NB4 (cell line): ENCODE results near the gene SLC19A1.

Experiments used
- DNase-seq: peaks from one replicate; pipeline ENCODE4 v3.0.0; 2010; ENCODE audit warnings: low read depth
- H3K4me3 ChIP-seq: one replicate; pipeline ENCODE4 v1.5.1; 2011; ENCODE audit warnings: mild to moderate bottlenecking, low read depth, low read length, moderate library complexity
- CTCF ChIP-seq: IDR thresholded peaks from one replicate; pipeline ENCODE4 v1.5.1; 2012; ENCODE audit warnings: low read depth, low read length
- MAX ChIP-seq: IDR thresholded peaks from 2 replicates; pipeline ENCODE4 v1.6.1; 2011; ENCODE audit warnings: low read depth, low read length
- MYC ChIP-seq: IDR thresholded peaks from 2 replicates; pipeline ENCODE4 v1.6.1; 2011; ENCODE audit warnings: low read depth, low read length
- POLR2A ChIP-seq: IDR thresholded peaks from 2 replicates; pipeline ENCODE4 v1.6.1; 2011; ENCODE audit warnings: mild to moderate bottlenecking; ENCODE audit not compliant: insufficient read length; ENCODE audit errors: extremely low read depth

The SLC19A1 gene

GRCh38 chr21:45574691-45575090 is 32.5 kb upstream of the SLC19A1 start:
- no peak for DNase-seq
- TF ChIP-seq POLR2A: no peak
- TF ChIP-seq MYC: no peak
- no peak for TF ChIP-seq MAX
- TF ChIP-seq CTCF: no peak
- H3K4me3 ChIP-seq: no peak overlapping the region

GRCh38 chr21:45574081-45574501 is 31.9 kb upstream of the SLC19A1 start:
- no peak overlapping the region for H3K4me3 ChIP-seq
- TF ChIP-seq CTCF: no peak
- TF ChIP-seq POLR2A: no peak
- no peak for TF ChIP-seq MYC
- no peak for TF ChIP-seq MAX
- no peak for DNase-seq

GRCh38 chr21:45573452-45574035 is 31.3 kb upstream of the SLC19A1 start:
- H3K4me3 ChIP-seq: no peak overlapping the region
- DNase-seq: no peak
- TF ChIP-seq CTCF: no peak
- no peak for TF ChIP-seq MAX
- no peak for TF ChIP-seq MYC
- no peak for TF ChIP-seq POLR2A

GRCh38 chr21:45572783-45573451 is 30.7 kb upstream of the SLC19A1 start:
- DNase-seq: no peak
- H3K4me3 ChIP-seq: no peak overlapping the region
- no peak for TF ChIP-seq MYC
- TF ChIP-seq POLR2A: no peak
- TF ChIP-seq CTCF: no peak
- no peak for TF ChIP-seq MAX

- no peak overlapping the region for H3K4me3 ChIP-seq
- no peak for DNase-seq
- TF ChIP-seq POLR2A: no peak
- TF ChIP-seq MYC: no peak
- TF ChIP-seq CTCF: no peak
- TF ChIP-seq MAX: no peak
Measured at GRCh38 chr21:45572231-45572630, 30.0 kb upstream of the SLC19A1 start.
